ENCODE data around the gene HOXC11. TPM values are rescaled to one million over a fixed set of nuclear protein-coding genes. Genes with fewer than 3 reads are reported as not detected.

Gene HOXC11
- total RNA-seq, 1 experiment from 2014 or later, result 2.4 TPM

GRCh38 chr12:53978477-53979356 lies 5.8 kb downstream of the HOXC11 start:
- Histone ChIP-seq H3K9me2 (ENCODE audit: insufficient read depth) (no peaks in the 10 kb centered on the region), H3K9me3 (ENCODE audit: insufficient read depth, low read depth) (no peaks in the 10 kb centered on the region), H2AFZ (no peak overlapping the region), H3K4me2 (no peak overlapping the region), H3K4me1 (replicated peaks; ENCODE audit: insufficient read depth) (no peaks in the 10 kb centered on the region), H4K20me1 (ENCODE audit: insufficient read depth) (no peaks in the 10 kb centered on the region), H3K27me3 (ENCODE audit: insufficient read depth, low read depth) (no peaks in the 10 kb centered on the region), H3K36me3 (ENCODE audit: low read depth) (no peaks in the 10 kb centered on the region), H3K4me3 (no peak overlapping the region), H3K79me2 (ENCODE audit: low read depth) (no peaks in the 10 kb centered on the region), H3K27ac (no peak overlapping the region), H3F3A (ENCODE audit: insufficient read depth, low read depth) (0 out of 2 replicates have a peak, but pooled peaks cover 10% of the 10 kb centered on the region)
- intact Hi-C loops (cut with micrococcal nuclease; ENCODE audit: unreplicated experiment), result no loop called here
- ChIA-PET POLR2A (ENCODE audit: unreplicated experiment) (interaction anchor here (0.6 kb wide), 1 partner anchor 303 kb away, joined by 5 read pairs; the partner anchor contains the start of gene ATP5MC2), CTCF (no interaction called here)
- no peak for DNase-seq
- BruUV-seq (replicated peaks), result no TSS peak
- TF ChIP-seq EZH2 (IDR thresholded peaks at IDR 0.05; ENCODE audit: low read depth), result no peak
- TF ChIP-seq, protein P1, sequence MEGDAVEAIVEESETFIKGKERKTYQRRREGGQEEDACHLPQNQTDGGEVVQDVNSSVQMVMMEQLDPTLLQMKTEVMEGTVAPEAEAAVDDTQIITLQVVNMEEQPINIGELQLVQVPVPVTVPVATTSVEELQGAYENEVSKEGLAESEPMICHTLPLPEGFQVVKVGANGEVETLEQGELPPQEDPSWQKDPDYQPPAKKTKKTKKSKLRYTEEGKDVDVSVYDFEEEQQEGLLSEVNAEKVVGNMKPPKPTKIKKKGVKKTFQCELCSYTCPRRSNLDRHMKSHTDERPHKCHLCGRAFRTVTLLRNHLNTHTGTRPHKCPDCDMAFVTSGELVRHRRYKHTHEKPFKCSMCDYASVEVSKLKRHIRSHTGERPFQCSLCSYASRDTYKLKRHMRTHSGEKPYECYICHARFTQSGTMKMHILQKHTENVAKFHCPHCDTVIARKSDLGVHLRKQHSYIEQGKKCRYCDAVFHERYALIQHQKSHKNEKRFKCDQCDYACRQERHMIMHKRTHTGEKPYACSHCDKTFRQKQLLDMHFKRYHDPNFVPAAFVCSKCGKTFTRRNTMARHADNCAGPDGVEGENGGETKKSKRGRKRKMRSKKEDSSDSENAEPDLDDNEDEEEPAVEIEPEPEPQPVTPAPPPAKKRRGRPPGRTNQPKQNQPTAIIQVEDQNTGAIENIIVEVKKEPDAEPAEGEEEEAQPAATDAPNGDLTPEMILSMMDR (conservative IDR thresholded peaks at IDR 0.05), result no peak

DNA sequence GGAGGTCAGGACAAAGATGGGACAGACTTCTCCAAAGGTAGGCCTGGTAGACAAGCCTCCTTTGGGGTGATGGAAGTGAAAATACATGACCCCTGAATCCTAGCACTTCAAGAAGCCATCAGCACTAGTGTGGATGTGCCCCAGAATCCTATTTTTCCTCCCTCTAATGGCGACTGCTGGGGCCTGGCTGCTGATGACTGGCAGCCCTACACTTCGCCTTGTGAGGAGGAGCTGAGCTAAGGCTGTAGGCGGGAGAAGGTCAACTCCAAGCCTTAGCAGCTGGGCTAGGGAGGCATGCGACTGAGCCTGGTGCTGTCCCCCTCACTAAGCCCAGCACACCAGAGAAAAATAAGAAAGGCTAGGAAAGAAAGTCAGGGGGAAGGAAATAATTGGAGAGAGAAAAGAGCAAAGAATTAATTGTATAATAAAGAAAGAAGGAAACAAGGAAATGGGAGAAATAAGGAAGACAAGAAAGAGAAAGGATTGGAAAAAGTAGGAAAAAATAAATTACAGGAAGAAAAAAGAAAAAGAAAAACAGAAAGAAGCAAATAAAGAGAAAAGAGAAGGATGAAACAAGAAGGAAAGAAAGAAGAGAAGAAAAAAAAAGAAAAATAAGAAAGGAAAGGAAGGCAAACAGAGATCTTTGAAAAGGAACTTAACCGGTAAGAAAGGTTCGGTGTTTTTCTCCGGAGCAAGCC lies 7.3 kb downstream of the HOXC11 start:
- H3K4me3 ChIP-seq, result no peak overlapping the region
- no peaks in the 10 kb centered on the region for H3K27me3 ChIP-seq (ENCODE audit: insufficient read depth, low read depth)
- no peaks in the 10 kb centered on the region for H3K9me3 ChIP-seq (ENCODE audit: insufficient read depth, low read depth)
- H3K4me1 ChIP-seq (replicated peaks; ENCODE audit: insufficient read depth), result peaks cover 3% of the 10 kb centered on the region; the same call in 1 of the 2 replicates
- H3K4me2 ChIP-seq, result no peak overlapping the region
- no peaks in the 10 kb centered on the region for H3K36me3 ChIP-seq (ENCODE audit: low read depth)
- POLR2A ChIA-PET (ENCODE audit: unreplicated experiment), result interaction anchor here (0.6 kb wide), 1 partner anchor 158 kb away, joined by 4 read pairs; no protein-coding TSS in a partner anchor
- BruUV-seq (replicated peaks), result no TSS peak
- no peak for DNase-seq
- H3K79me2 ChIP-seq (ENCODE audit: low read depth), result no peaks in the 10 kb centered on the region
- CTCF ChIA-PET, result no interaction called here
- H3K27ac ChIP-seq, result no peak overlapping the region
- no peak for TF ChIP-seq EZH2 (IDR thresholded peaks at IDR 0.05; ENCODE audit: low read depth)
- TF ChIP-seq, protein P1 (conservative IDR thresholded peaks at IDR 0.05), result no peak
- intact Hi-C loops (cut with micrococcal nuclease; ENCODE audit: unreplicated experiment), result no loop called here
- no peaks in the 10 kb centered on the region for H3K9me2 ChIP-seq (ENCODE audit: insufficient read depth)
- H4K20me1 ChIP-seq (ENCODE audit: insufficient read depth), result no peaks in the 10 kb centered on the region
- H2AFZ ChIP-seq, result no peak overlapping the region
- H3F3A ChIP-seq (ENCODE audit: insufficient read depth, low read depth), result 0 out of 2 replicates have a peak, but pooled peaks cover 10% of the 10 kb centered on the region

GRCh38 chr12:53980802-53981496 lies 8.0 kb downstream of the HOXC11 start:
- intact Hi-C loops (cut with micrococcal nuclease; ENCODE audit: unreplicated experiment), result no loop called here
- TF ChIP-seq, protein P1 (conservative IDR thresholded peaks at IDR 0.05), result no peak
- TF ChIP-seq EZH2 (IDR thresholded peaks at IDR 0.05; ENCODE audit: low read depth), result no peak
- no peaks in the 10 kb centered on the region for H4K20me1 ChIP-seq (ENCODE audit: insufficient read depth)
- H3K27me3 ChIP-seq (ENCODE audit: insufficient read depth, low read depth), result no peaks in the 10 kb centered on the region
- H3F3A ChIP-seq (ENCODE audit: insufficient read depth, low read depth), result 0 out of 2 replicates have a peak, but pooled peaks cover 10% of the 10 kb centered on the region
- H3K9me3 ChIP-seq (ENCODE audit: insufficient read depth, low read depth), result no peaks in the 10 kb centered on the region
- H3K79me2 ChIP-seq (ENCODE audit: low read depth), result no peaks in the 10 kb centered on the region
- ChIA-PET POLR2A (ENCODE audit: unreplicated experiment) (interaction anchor here (0.6 kb wide), 1 partner anchor 157 kb away, joined by 4 read pairs; no protein-coding TSS in a partner anchor), CTCF (no interaction called here)
- no peaks in the 10 kb centered on the region for H3K9me2 ChIP-seq (ENCODE audit: insufficient read depth)
- H3K27ac ChIP-seq, result no peak overlapping the region
- H3K4me3 ChIP-seq, result no peak overlapping the region
- no TSS peak for BruUV-seq (replicated peaks)
- no peaks in the 10 kb centered on the region for H3K36me3 ChIP-seq (ENCODE audit: low read depth)
- DNase-seq, result no peak
- no peak overlapping the region for H2AFZ ChIP-seq
- peaks cover 4% of the 10 kb centered on the region; the same call in 1 of the 2 replicates for H3K4me1 ChIP-seq (replicated peaks; ENCODE audit: insufficient read depth)
- H3K4me2 ChIP-seq, result no peak overlapping the region
